ENCODE measurements around the gene KCNA5.

The KCNA5 gene

DNA sequence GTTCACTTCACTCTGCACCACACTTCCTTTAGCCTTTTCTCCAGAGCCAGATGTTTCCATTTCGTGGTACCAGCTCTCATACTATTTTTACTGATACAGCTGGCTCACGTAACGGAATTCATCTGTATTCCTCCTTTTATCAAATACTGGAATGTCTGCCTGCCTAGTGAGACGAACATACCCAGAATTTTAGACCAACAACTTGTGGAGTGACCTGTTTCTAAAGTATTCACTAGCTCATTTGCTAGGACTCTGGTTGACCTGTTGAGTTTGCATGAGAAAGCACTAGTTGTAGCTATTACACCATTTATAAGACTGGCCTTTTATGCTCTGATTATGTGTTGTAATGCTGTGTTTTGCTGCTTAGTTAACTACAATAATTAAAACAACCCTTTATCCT is 22.6 kb downstream of the KCNA5 start:
- no peak for DNase-seq (ENCODE audit: low read depth)
- Histone ChIP-seq H3K27me3 (replicated peaks; ENCODE audit: control insufficient read depth, insufficient read depth, low read length) (peaks cover 62% of the 10 kb centered on the region), H3K4me1 (ENCODE audit: control insufficient read depth, insufficient read depth, low read length) (no peaks in the 10 kb centered on the region), H3K36me3 (ENCODE audit: control insufficient read depth, insufficient read depth, low read length, severe bottlenecking) (no peaks in the 10 kb centered on the region), H3K9me3 (ENCODE audit: control insufficient read depth, low read length) (no peaks in the 10 kb centered on the region), H3K9ac (ENCODE audit: low read length) (no peak overlapping the region), H3K4me3 (ENCODE audit: low read length) (no peak overlapping the region)

DNA sequence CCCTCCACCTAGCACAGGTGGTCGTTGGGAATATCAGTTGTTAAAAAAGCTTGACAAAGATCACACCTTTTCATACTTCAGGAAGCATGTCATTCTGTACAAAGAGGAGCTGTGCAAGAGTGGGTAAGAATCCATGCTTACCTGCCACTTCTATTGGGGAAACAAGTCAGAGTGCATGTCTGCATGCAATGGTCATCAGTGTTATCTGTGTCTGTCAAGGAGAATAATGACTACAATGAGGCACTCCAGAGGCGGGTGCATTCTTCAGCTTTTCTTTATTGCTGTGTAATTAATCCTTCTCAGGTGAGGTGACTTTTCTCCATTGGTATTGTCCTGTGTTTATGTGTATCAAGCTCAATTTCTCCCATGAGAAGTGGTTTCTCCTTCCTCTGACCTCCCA is 24.4 kb downstream of the KCNA5 start:
- DNase-seq (ENCODE audit: low read depth), result no peak
- Histone ChIP-seq H3K36me3 (ENCODE audit: control insufficient read depth, insufficient read depth, low read length, severe bottlenecking) (no peaks in the 10 kb centered on the region), H3K4me1 (ENCODE audit: control insufficient read depth, insufficient read depth, low read length) (no peaks in the 10 kb centered on the region), H3K9ac (ENCODE audit: low read length) (no peak overlapping the region), H3K27me3 (replicated peaks; ENCODE audit: control insufficient read depth, insufficient read depth, low read length) (peaks cover 57% of the 10 kb centered on the region), H3K4me3 (ENCODE audit: low read length) (no peak overlapping the region), H3K9me3 (ENCODE audit: control insufficient read depth, low read length) (no peaks in the 10 kb centered on the region)

DNA sequence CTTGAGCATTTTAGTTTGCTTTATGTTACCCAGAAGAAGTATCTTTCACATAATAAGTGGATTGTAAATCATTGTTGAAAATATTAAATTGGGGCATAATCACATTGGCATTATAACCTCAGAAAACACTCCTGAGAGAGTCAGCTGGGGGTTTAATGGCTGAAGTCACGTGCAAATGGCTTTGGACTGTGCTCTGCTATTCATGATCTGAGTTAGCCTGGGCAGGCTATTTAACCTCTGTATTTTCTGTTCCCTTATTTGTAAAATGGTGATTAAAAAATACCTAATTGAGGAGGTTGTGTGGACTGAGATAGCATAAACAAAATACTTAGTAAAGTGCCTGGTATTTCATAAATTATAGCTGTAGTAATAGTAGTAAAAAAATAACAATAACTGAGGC is 24.9 kb downstream of the KCNA5 start:
- Histone ChIP-seq H3K9me3 (ENCODE audit: control insufficient read depth, low read length) (no peaks in the 10 kb centered on the region), H3K36me3 (ENCODE audit: control insufficient read depth, insufficient read depth, low read length, severe bottlenecking) (no peaks in the 10 kb centered on the region), H3K27me3 (replicated peaks; ENCODE audit: control insufficient read depth, insufficient read depth, low read length) (peaks cover 54% of the 10 kb centered on the region), H3K9ac (ENCODE audit: low read length) (no peak overlapping the region), H3K4me3 (ENCODE audit: low read length) (no peak overlapping the region), H3K4me1 (ENCODE audit: control insufficient read depth, insufficient read depth, low read length) (no peaks in the 10 kb centered on the region)
- DNase-seq (ENCODE audit: low read depth), result no peak

DNA sequence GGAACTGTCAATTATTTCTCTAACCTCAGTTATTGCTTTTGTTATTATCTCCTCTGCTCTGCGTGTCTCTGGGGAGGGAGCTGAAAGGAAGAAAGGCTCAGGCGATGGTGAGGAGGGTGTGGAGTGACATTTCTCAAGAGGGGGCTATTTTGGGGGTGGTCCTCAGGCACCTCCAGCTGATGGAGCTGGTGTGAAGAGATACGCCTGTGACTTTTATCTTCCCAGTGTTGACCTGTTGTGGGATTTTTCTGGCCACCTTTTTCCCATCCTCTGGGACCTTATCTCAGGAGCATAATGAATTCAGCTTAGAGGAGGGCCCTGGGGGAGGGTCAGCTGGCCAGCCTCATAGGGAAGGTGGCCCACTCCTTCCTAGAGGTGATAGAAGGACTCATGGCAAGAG is 26.4 kb downstream of the KCNA5 start:
- Histone ChIP-seq H3K36me3 (ENCODE audit: control insufficient read depth, insufficient read depth, low read length, severe bottlenecking) (no peaks in the 10 kb centered on the region), H3K9ac (ENCODE audit: low read length) (no peak overlapping the region), H3K9me3 (ENCODE audit: control insufficient read depth, low read length) (no peaks in the 10 kb centered on the region), H3K4me3 (ENCODE audit: low read length) (no peak overlapping the region), H3K27me3 (replicated peaks; ENCODE audit: control insufficient read depth, insufficient read depth, low read length) (peaks cover 46% of the 10 kb centered on the region), H3K4me1 (ENCODE audit: control insufficient read depth, insufficient read depth, low read length) (no peaks in the 10 kb centered on the region)
- no peak for DNase-seq (ENCODE audit: low read depth)

DNA sequence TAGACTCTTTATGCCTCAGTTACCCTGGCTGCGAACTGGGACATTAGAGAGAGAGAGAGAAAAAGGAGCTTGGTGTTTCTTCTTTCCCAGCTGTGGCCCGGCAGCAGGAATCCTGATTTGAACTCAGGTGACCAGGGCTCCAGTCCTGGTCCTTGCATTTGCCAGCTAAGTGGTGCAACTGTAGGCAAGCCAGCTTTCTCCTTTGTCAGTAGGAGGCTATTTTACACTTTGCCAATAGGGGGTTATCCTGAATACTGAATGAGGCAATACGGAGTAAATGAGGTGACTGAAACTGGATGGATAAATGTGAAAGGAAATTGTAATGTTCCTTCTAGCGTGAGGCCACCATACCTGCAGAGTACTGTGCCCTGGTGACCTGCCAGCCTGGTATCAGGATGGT is 27.8 kb downstream of the KCNA5 start:
- no peak for DNase-seq (ENCODE audit: low read depth)
- Histone ChIP-seq H3K9ac (ENCODE audit: low read length) (no peak overlapping the region), H3K4me3 (ENCODE audit: low read length) (no peak overlapping the region), H3K27me3 (replicated peaks; ENCODE audit: control insufficient read depth, insufficient read depth, low read length) (peaks cover 42% of the 10 kb centered on the region), H3K4me1 (ENCODE audit: control insufficient read depth, insufficient read depth, low read length) (no peaks in the 10 kb centered on the region), H3K36me3 (ENCODE audit: control insufficient read depth, insufficient read depth, low read length, severe bottlenecking) (no peaks in the 10 kb centered on the region), H3K9me3 (ENCODE audit: control insufficient read depth, low read length) (no peaks in the 10 kb centered on the region)

DNA sequence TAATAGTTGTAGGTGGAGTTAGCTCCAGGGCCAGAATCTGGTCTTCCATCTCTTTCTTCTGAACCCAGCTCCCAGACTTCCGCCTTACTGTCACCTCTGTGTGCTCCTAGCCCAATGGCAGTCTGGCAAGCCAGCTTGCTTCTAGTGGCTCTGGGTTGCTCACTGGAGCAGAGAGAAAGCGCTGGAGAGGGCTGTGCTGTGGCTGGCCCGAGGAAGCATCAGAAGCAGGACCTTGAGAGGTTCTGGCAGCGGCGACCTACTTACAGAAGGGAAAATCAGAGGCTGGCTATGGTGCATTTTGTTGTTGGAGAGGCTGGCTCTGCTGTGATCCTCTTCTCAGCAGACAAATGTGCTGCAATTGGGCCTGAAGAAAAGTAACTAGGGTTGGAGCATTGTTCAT is 28.6 kb downstream of the KCNA5 start:
- no peak overlapping the region for H3K4me3 ChIP-seq (ENCODE audit: low read length)
- no peak overlapping the region for H3K9ac ChIP-seq (ENCODE audit: low read length)
- peaks cover 42% of the 10 kb centered on the region for H3K27me3 ChIP-seq (replicated peaks; ENCODE audit: control insufficient read depth, insufficient read depth, low read length)
- no peaks in the 10 kb centered on the region for H3K9me3 ChIP-seq (ENCODE audit: control insufficient read depth, low read length)
- no peaks in the 10 kb centered on the region for H3K36me3 ChIP-seq (ENCODE audit: control insufficient read depth, insufficient read depth, low read length, severe bottlenecking)
- H3K4me1 ChIP-seq (ENCODE audit: control insufficient read depth, insufficient read depth, low read length), result no peaks in the 10 kb centered on the region
- DNase-seq (ENCODE audit: low read depth), result no peak

DNA sequence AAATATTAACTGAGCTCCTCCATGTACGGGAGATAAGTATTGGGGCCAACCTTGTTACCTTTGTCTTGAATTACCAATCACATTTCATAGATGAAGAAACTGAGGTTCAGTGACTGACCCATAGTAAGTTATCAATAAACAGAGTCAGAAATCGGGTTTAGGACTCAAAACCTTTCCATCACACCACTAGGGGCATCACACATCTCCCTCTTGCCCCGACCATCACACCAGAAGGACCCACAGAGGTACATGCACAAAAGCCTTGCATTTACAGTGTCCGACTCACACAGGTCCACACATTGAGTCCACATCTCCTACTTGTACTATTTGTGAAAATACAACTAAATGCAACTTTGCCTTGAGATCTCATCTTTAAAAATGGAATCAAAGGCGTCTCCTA is 29.4 kb downstream of the KCNA5 start:
- H3K27me3 ChIP-seq (replicated peaks; ENCODE audit: control insufficient read depth, insufficient read depth, low read length), result peaks cover 45% of the 10 kb centered on the region
- H3K4me3 ChIP-seq (ENCODE audit: low read length), result no peak overlapping the region
- no peak overlapping the region for H3K9ac ChIP-seq (ENCODE audit: low read length)
- no peaks in the 10 kb centered on the region for H3K4me1 ChIP-seq (ENCODE audit: control insufficient read depth, insufficient read depth, low read length)
- no peaks in the 10 kb centered on the region for H3K9me3 ChIP-seq (ENCODE audit: control insufficient read depth, low read length)
- no peaks in the 10 kb centered on the region for H3K36me3 ChIP-seq (ENCODE audit: control insufficient read depth, insufficient read depth, low read length, severe bottlenecking)
- DNase-seq (ENCODE audit: low read depth), result no peak

DNA sequence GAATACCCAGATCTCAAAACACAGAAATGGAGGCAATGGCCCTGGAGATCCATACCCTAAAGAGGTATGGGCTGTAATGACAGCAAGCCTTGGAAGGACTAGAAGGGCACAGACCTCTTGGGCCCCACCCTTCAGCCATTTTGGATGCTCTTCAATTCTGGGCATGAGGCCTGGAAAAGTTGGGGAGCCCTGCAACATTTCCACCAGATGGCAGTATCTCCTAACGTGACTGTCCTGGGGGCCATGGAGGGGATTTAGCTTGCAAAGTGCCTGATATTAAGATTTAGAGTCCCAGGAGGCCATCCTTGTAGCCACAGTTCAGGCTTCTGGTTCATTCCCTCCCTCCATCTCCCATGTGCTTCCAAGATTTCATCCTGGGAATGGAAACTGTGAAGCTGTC is 30.2 kb downstream of the KCNA5 start:
- Histone ChIP-seq H3K36me3 (ENCODE audit: control insufficient read depth, insufficient read depth, low read length, severe bottlenecking) (no peaks in the 10 kb centered on the region), H3K9ac (ENCODE audit: low read length) (no peak overlapping the region), H3K4me3 (ENCODE audit: low read length) (no peak overlapping the region), H3K4me1 (ENCODE audit: control insufficient read depth, insufficient read depth, low read length) (no peaks in the 10 kb centered on the region), H3K9me3 (ENCODE audit: control insufficient read depth, low read length) (no peaks in the 10 kb centered on the region), H3K27me3 (replicated peaks; ENCODE audit: control insufficient read depth, insufficient read depth, low read length) (peaks cover 44% of the 10 kb centered on the region)
- DNase-seq (ENCODE audit: low read depth), result peak; percentile 14

DNA sequence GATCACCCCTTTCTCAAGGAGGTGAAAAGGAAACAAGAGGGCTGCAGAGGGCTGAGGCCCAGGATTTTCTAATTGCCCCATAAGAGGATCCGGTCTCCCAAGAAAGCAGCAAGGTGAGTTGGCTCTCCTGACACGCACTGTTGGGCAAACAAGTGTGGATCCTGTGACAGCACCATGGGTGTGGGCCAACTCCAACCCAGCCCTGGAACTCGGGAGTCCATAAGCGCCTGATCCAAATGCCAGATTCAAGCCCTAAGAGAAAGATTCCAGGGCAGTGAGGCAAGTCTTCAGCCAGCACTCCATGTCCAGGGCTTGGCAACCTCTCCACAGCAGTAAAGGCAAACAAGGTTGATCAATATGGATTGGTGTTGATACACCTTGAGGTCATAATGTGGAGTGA is 33.1 kb downstream of the KCNA5 start:
- Histone ChIP-seq H3K9ac (ENCODE audit: low read length) (no peak overlapping the region), H3K9me3 (ENCODE audit: control insufficient read depth, low read length) (no peaks in the 10 kb centered on the region), H3K4me1 (ENCODE audit: control insufficient read depth, insufficient read depth, low read length) (no peaks in the 10 kb centered on the region), H3K27me3 (replicated peaks; ENCODE audit: control insufficient read depth, insufficient read depth, low read length) (peaks cover 44% of the 10 kb centered on the region), H3K36me3 (ENCODE audit: control insufficient read depth, insufficient read depth, low read length, severe bottlenecking) (no peaks in the 10 kb centered on the region), H3K4me3 (ENCODE audit: low read length) (no peak overlapping the region)
- no peak for DNase-seq (ENCODE audit: low read depth)

DNA sequence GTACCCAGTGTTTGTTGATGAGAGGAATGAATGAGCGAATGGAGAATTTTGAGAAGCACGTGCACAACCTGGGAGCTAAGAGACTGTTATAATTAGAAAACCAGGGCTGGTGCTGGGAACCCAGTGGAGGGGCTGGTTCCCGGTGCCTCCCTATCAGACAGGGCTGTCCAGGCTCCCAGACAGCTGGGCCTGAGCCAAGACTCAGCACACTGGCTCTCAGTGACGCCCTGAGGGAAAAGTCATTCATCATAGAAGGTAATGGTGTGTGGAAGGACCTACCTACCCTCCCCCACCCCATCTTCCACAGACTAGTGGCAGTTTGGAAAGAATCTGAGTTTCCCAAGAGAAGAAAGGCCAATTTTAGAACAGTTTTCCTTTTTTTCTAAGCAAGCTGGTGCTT is 34.7 kb downstream of the KCNA5 start:
- DNase-seq (ENCODE audit: low read depth), result no peak
- Histone ChIP-seq H3K4me3 (ENCODE audit: low read length) (no peak overlapping the region), H3K36me3 (ENCODE audit: control insufficient read depth, insufficient read depth, low read length, severe bottlenecking) (no peaks in the 10 kb centered on the region), H3K9me3 (ENCODE audit: control insufficient read depth, low read length) (no peaks in the 10 kb centered on the region), H3K27me3 (replicated peaks; ENCODE audit: control insufficient read depth, insufficient read depth, low read length) (peaks cover 49% of the 10 kb centered on the region), H3K9ac (ENCODE audit: low read length) (no peak overlapping the region), H3K4me1 (ENCODE audit: control insufficient read depth, insufficient read depth, low read length) (no peaks in the 10 kb centered on the region)

DNA sequence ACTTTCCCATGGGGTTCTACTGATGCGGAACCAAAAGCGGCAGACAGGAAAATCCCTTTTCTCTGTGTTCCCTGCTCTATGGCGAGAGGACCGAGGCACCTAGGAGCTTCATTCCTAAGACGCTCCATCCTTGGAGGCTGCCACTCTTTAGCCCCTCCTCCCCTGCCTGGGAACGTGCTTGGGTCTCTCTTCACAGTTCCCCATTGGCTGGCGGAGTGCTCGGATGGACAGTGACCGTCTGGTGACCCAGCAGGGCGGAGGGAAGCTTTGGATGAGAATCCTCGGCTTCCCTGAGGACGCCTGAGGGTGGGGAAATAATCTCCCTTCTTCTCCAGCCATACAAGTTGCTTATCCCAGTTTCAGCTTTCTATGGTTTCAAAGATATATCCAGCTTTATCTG is 37.3 kb downstream of the KCNA5 start:
- Histone ChIP-seq H3K4me1 (ENCODE audit: control insufficient read depth, insufficient read depth, low read length) (peaks cover 12% of the 10 kb centered on the region), H3K27me3 (replicated peaks; ENCODE audit: control insufficient read depth, insufficient read depth, low read length) (peaks cover 45% of the 10 kb centered on the region), H3K4me3 (ENCODE audit: low read length) (no peak overlapping the region), H3K36me3 (ENCODE audit: control insufficient read depth, insufficient read depth, low read length, severe bottlenecking) (no peaks in the 10 kb centered on the region), H3K9ac (ENCODE audit: low read length) (no peak overlapping the region), H3K9me3 (ENCODE audit: control insufficient read depth, low read length) (no peaks in the 10 kb centered on the region)
- no peak for DNase-seq (ENCODE audit: low read depth)

DNA sequence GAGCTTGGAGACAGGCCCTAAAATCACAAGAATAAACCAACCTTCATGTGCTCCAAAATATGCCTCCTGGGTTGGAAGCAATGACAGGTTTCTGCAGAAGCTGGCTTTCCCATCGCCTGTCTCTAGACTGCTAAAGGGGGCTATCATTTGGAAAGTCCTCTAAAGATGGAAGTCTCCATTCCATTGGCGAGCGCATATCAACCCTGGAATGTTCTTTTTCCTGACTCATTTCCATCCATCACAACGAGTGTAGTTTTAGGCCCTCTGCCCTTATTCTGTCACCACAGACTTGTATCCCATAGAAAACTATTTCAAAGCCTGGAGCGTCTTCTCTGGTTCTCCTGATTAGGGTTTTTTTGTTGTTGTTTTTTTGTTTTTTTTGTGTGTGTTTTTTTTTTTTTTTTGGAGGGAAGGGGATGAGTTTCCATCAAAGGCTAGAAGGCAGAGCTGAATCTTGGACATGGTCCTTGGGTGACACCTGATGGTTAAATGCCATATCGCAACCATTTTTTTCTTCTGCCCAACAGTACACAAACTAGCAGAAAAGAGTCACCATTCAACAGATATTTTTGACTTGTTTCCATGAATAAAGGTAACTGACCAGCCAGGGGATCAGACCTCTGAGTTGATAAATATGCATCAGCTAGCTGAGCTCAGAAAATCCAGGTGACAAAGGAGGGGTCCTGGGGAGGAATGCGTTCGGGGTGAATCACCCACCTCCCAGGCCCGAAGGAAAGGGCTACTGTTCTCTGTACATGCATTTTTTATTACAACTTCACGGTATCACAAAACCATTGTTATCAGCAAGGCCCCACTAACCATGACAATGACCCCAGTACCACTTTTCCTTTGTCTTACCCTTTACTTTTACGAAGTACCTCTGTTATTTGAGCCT is 40.5 kb downstream of the KCNA5 start:
- H3K9me3 ChIP-seq (ENCODE audit: control insufficient read depth, low read length), result no peaks in the 10 kb centered on the region
- DNase-seq (ENCODE audit: low read depth), result peak; percentile 75
- H3K9ac ChIP-seq (ENCODE audit: low read length), result no peak overlapping the region
- peaks cover 35% of the 10 kb centered on the region for H3K27me3 ChIP-seq (replicated peaks; ENCODE audit: control insufficient read depth, insufficient read depth, low read length)
- no peaks in the 10 kb centered on the region for H3K36me3 ChIP-seq (ENCODE audit: control insufficient read depth, insufficient read depth, low read length, severe bottlenecking)
- peaks cover 15% of the 10 kb centered on the region for H3K4me1 ChIP-seq (ENCODE audit: control insufficient read depth, insufficient read depth, low read length)
- H3K4me3 ChIP-seq (ENCODE audit: low read length), result no peak overlapping the region
